Caco-2 (cell line): ENCODE data around the gene PLEKHG4B. TPM values are rescaled to one million over a fixed set of nuclear protein-coding genes. Genes with fewer than 3 reads are reported as not detected.

ENCODE experiments used
- BruUV-seq: library from RNA; stranded (reverse); fragments of 400-500 nt; replicated peaks from 2 replicates; lab custom pipeline; 2021; lab: Mats Ljungman, UMichigan
- CTCF ChIA-PET: fragments of 300-600 bp; sonication (Branson Sonifier 250); formaldehyde crosslinking; loops from one replicate; lab custom pipeline; 2022; ENCODE audit warnings: antibody characterized with exemption; lab: Charles Lee
- POLR2A ChIA-PET: fragments of 300-600 bp; sonication (Branson Sonifier 250); formaldehyde crosslinking; loops from one replicate; lab custom pipeline; 2022; ENCODE audit warnings: antibody characterized with exemption; lab: Charles Lee
- DNase-seq, 2 experiments: peaks; one replicate each; pipeline versions ENCODE4 v3.0.0 to v3.0.0-alpha.2; 2020 to 2022
- H3K27me3 ChIP-seq: replicated peaks from 2 replicates; pipeline ENCODE4 v1.6.0; 2011; ENCODE audit warnings: low read length; ENCODE audit not compliant: control insufficient read depth, insufficient read depth
- H3K36me3 ChIP-seq: 2 replicates; pipeline ENCODE4 v1.5.1; 2011; ENCODE audit warnings: low read length; ENCODE audit not compliant: control insufficient read depth, insufficient read depth
- H3K4me1 ChIP-seq: fragments of 250-450 bp; sonication (Bioruptor Pico); 2 replicates; pipeline ENCODE4 v1.5.1; 2020; ENCODE audit warnings: mild to moderate bottlenecking
- H3K4me3 ChIP-seq: 2 replicates; pipeline ENCODE4 v1.5.1; 2011; ENCODE audit warnings: low read depth, mild to moderate bottlenecking, control low read depth, low read length
- H3K9me3 ChIP-seq: fragments of 250-450 bp; sonication (Bioruptor Pico); 2 replicates; pipeline ENCODE4 v1.5.1; 2020; ENCODE audit warnings: mild to moderate bottlenecking, moderate library complexity
- H3K27ac Mint-ChIP-seq: one replicate; pipeline ENCODE4 v1.8.0; 2022; ENCODE audit warnings: mixed read lengths; ENCODE audit not compliant: unreplicated experiment
- H3K27me3 Mint-ChIP-seq: one replicate; pipeline ENCODE4 v1.8.0; 2022; ENCODE audit warnings: mixed read lengths; ENCODE audit not compliant: insufficient read depth, unreplicated experiment
- H3K36me3 Mint-ChIP-seq: one replicate; pipeline ENCODE4 v1.8.0; 2022; ENCODE audit warnings: mild to moderate bottlenecking, mixed read lengths; ENCODE audit not compliant: insufficient read depth, unreplicated experiment
- H3K4me1 Mint-ChIP-seq: one replicate; pipeline ENCODE4 v1.8.0; 2022; ENCODE audit warnings: low read depth, mixed read lengths; ENCODE audit not compliant: unreplicated experiment
- H3K4me3 Mint-ChIP-seq: one replicate; pipeline ENCODE4 v1.8.0; 2022; ENCODE audit warnings: mild to moderate bottlenecking, moderate library complexity, mixed read lengths; ENCODE audit not compliant: unreplicated experiment
- H3K9me3 Mint-ChIP-seq: one replicate; pipeline ENCODE4 v1.8.0; 2022; ENCODE audit warnings: mixed read lengths; ENCODE audit not compliant: unreplicated experiment
- intact Hi-C: fragments of 100-400 bp; cut with micrococcal nuclease; formaldehyde crosslinking; loops from one replicate; pipeline ENCODE4 v1.10.0; 2022; ENCODE audit not compliant: unreplicated experiment
- total RNA-seq: library from RNA; stranded (reverse); gene quantifications from 2 replicates; pipeline ENCODE4 v1.2.3, GENCODE V29; 2022
- TF ChIP-seq, protein P1 (sequence below), 2 experiments: fragments of 200-600 bp in 1 of 2; IDR thresholded peaks; 1 replicate in 1 of 2; 2 replicates in 1 of 2; pipeline versions ENCODE4 v1.5.1 to v1.8.0; 2011 to 2022; ENCODE audit warnings: antibody characterized with exemption in 1 of 2, control low read depth in 1 of 2, inconsistent platforms in 1 of 2, low read depth in 1 of 2, low read length in 1 of 2, mild to moderate bottlenecking in 1 of 2, moderate library complexity in 1 of 2; ENCODE audit not compliant: insufficient read depth in 1 of 2, severe bottlenecking in 1 of 2, unreplicated experiment in 1 of 2

The PLEKHG4B gene
- total RNA-seq, 1 experiment from 2014 or later: 15.0 TPM

DNA sequence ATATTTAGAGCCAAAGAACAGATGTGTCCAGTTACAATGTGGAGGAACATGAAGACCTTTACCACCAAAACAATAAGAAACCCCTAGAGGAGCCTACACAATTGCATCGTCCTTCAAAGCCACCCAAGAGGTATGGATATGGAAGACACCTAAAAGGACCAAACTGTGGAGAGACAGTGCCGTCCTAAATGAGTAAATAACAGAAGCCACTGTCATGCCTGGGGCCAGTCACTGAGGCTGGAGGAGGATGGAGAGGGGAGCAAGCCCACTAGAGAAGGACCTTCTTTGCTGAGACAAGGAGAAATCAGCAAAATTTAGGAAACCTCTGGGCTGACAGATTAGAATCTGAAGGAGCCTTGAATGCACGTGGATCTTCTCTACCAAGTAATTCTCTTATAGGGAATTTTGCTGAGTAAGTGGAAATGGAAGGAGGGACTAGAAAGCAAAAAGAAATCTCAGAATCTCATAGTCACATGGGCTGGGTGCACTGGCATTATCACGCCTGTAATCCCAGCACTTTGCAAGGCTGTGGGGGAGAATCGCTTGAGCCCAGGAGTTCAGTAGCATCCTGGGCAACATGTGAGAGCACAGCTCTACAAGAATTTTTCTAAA, 27.6 kb downstream of the PLEKHG4B start:
- Histone ChIP-seq H3K4me3 (no peak overlapping the region), H3K27me3 (no peaks in the 10 kb centered on the region), H3K4me1 (0 out of 2 replicates have a peak, but pooled peaks cover 3% of the 10 kb centered on the region), H3K9me3 (peaks cover 11% of the 10 kb centered on the region), H3K36me3 (no peaks in the 10 kb centered on the region; the same call in 1 of the 2 replicates)
- Mint-ChIP-seq H3K9me3 (peaks cover 46% of the 10 kb centered on the region), H3K27me3 (no peaks in the 10 kb centered on the region), H3K27ac (no peak overlapping the region), H3K36me3 (peaks cover 56% of the 10 kb centered on the region), H3K4me3 (no peak overlapping the region), H3K4me1 (no peaks in the 10 kb centered on the region)
- BruUV-seq: no TSS peak
- intact Hi-C loops: no loop called here
- TF ChIP-seq, protein P1, sequence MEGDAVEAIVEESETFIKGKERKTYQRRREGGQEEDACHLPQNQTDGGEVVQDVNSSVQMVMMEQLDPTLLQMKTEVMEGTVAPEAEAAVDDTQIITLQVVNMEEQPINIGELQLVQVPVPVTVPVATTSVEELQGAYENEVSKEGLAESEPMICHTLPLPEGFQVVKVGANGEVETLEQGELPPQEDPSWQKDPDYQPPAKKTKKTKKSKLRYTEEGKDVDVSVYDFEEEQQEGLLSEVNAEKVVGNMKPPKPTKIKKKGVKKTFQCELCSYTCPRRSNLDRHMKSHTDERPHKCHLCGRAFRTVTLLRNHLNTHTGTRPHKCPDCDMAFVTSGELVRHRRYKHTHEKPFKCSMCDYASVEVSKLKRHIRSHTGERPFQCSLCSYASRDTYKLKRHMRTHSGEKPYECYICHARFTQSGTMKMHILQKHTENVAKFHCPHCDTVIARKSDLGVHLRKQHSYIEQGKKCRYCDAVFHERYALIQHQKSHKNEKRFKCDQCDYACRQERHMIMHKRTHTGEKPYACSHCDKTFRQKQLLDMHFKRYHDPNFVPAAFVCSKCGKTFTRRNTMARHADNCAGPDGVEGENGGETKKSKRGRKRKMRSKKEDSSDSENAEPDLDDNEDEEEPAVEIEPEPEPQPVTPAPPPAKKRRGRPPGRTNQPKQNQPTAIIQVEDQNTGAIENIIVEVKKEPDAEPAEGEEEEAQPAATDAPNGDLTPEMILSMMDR (IDR thresholded peaks at IDR 0.05; ENCODE audit: insufficient read depth in 1 of 2, low read depth in 1 of 2, low read length in 1 of 2, severe bottlenecking in 1 of 2, unreplicated experiment in 1 of 2): no peak
- POLR2A ChIA-PET: interaction anchor here (0.6 kb wide), 1 partner anchor 21 kb away, joined by 5 read pairs; no protein-coding TSS in a partner anchor
- no peak for DNase-seq
- CTCF ChIA-PET: no interaction called here

DNA sequence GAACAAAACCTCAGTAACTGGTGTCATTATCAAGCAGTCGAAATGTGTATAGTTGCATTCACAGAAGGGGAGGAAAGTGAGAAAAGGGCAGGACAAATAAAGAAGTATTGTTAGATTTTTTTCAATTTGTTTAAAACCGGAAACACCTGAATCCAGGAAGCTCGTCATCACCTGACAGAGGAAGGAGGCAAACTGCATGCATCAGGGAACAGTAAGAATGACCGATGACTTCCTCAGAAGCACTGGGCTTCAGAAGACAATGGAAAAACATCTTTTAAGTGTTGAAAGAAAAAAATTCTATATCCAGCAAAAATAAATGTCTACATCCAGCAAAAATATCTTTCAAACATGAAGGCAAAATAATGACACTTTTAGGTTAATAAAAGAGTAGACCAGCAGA, 29.5 kb downstream of the PLEKHG4B start:
- POLR2A ChIA-PET: no interaction called here
- Mint-ChIP-seq H3K36me3 (peaks cover 44% of the 10 kb centered on the region), H3K27me3 (no peaks in the 10 kb centered on the region), H3K4me1 (no peaks in the 10 kb centered on the region), H3K4me3 (no peak overlapping the region), H3K9me3 (peaks cover 53% of the 10 kb centered on the region), H3K27ac (no peak overlapping the region)
- CTCF ChIA-PET: no interaction called here
- Histone ChIP-seq H3K4me1 (0 out of 2 replicates have a peak, but pooled peaks cover 3% of the 10 kb centered on the region), H3K9me3 (peaks cover 11% of the 10 kb centered on the region), H3K36me3 (no peaks in the 10 kb centered on the region; the same call in 1 of the 2 replicates), H3K4me3 (no peak overlapping the region), H3K27me3 (no peaks in the 10 kb centered on the region)
- BruUV-seq: no TSS peak
- intact Hi-C loops: no loop called here
- TF ChIP-seq, protein P1 (IDR thresholded peaks at IDR 0.05; ENCODE audit: insufficient read depth in 1 of 2, low read depth in 1 of 2, low read length in 1 of 2, severe bottlenecking in 1 of 2, unreplicated experiment in 1 of 2): no peak
- DNase-seq: no peak

DNA sequence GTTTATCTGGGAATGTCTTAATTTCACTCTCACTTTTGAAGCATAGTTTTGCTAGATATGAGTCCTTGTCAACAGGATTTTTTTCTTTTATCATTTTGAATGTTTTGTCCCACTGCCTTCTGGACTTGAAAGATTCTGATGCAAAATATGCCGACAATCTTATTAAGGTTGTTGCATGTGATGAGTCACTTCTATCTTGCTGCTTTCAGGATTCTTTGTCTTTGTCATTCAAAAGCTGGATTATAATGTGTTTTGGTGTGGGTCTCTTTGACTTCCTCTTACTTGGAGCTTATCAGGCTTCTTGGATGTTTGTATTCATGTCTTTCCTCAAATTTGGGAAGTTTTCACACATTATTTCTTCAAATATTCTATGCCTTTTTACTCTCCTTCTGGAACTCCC, 33.8 kb downstream of the PLEKHG4B start:
- H3K9me3 Mint-ChIP-seq: peaks cover 38% of the 10 kb centered on the region
- no peaks in the 10 kb centered on the region for H3K36me3 ChIP-seq
- no TSS peak for BruUV-seq
- intact Hi-C loops: no loop called here
- no peaks in the 10 kb centered on the region for H3K4me1 Mint-ChIP-seq
- no peak overlapping the region for H3K27ac Mint-ChIP-seq
- H3K4me3 Mint-ChIP-seq: no peak overlapping the region
- H3K36me3 Mint-ChIP-seq: peaks cover 16% of the 10 kb centered on the region
- no peaks in the 10 kb centered on the region for H3K27me3 ChIP-seq
- H3K4me1 ChIP-seq: 0 out of 2 replicates have a peak, but pooled peaks cover 3% of the 10 kb centered on the region
- no peak overlapping the region for H3K4me3 ChIP-seq
- TF ChIP-seq, protein P1 (IDR thresholded peaks at IDR 0.05; ENCODE audit: insufficient read depth in 1 of 2, low read depth in 1 of 2, low read length in 1 of 2, severe bottlenecking in 1 of 2, unreplicated experiment in 1 of 2): no peak
- peaks cover 6% of the 10 kb centered on the region; the same call in 1 of the 2 replicates for H3K9me3 ChIP-seq
- no peaks in the 10 kb centered on the region for H3K27me3 Mint-ChIP-seq
- DNase-seq: no peak
- ChIA-PET CTCF (no interaction called here), POLR2A (no interaction called here)
